HG03378 (cell line): ENCODE data around the gene SULT1A4.
"Not testable (repeated sequence)": the region's sequence is repeated elsewhere in the genome, so short reads cannot be mapped to it uniquely, and the experiment has no call there.

ENCODE experiments used
- ATAC-seq: cut with Tn5 transposase; IDR thresholded peaks from one replicate; pipeline ENCODE4 v1.9.1; 2021; ENCODE audit warnings: mild to moderate bottlenecking, moderate library complexity; ENCODE audit not compliant: unreplicated experiment

Gene SULT1A4

DNA sequence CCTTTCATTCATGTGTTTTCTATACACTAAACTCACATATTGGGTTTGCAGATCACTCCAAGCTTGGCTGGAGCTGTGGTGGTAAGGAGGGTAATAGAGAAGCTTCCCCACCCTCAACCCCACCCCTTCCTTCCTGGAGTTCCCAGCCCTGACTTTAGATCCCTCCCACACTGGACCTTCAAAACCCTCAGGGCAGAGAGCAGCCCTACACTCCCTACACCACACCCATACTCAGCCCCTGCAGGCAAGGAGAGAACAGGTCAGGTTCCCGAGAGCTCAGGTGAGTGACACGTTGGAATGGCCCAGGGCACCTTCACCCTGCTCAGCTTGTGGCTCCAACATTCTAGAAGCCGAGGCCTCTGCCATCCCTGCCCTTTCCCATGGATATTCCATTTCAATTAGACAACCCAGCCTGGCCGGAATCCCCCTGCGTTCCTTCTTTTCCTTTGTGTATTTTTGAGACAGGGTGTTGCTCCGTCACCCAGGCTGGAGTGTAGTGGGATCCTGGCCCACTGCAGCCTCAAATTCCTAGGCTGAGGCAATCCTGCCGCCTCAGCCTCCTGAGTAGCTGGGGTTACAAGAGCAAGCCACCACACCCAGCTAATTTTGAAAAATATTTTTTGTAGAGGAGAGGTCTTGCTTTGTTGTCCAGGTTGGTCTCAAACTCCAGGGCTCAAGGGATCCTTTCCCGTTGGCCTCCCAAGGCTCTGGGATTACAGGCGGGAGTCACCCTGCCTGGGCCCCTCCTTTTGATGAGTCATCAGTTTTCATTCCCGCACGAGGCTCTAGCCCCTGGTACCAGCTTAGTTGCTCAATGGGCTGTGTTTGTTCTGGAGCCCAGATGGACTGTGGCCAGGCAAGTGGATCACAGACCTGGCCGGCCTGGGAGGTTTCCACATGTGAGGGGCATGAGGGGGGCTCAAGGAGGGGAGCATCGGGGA is at the start of gene SULT1A4:
TSS of gene SULT1A4 (plus strand) at position 208 of the 941 bp plus-strand sequence. CDS start 1,473 bp downstream, outside the sequence.
- not testable (repeated sequence) for ATAC-seq

DNA sequence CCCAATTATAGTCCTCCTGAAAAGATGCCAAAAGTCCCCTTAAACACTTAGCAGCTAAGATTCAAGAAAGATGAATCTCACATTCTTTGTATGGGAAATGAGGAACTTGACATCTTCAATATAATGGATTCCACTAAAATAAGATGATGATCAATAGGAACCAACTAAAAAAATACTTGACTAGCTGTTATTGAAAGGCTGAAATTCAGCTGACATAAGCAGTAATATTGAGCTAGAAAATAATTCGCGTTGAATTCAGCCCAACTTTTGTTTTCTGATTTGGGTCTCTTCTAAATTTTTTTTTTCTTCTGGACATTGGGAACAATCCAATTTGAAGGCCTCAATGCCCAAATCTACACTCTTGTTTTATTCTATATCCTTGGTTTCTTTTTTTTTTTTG is 36.1 kb upstream of the SULT1A4 start:
- not testable (repeated sequence) for ATAC-seq

DNA sequence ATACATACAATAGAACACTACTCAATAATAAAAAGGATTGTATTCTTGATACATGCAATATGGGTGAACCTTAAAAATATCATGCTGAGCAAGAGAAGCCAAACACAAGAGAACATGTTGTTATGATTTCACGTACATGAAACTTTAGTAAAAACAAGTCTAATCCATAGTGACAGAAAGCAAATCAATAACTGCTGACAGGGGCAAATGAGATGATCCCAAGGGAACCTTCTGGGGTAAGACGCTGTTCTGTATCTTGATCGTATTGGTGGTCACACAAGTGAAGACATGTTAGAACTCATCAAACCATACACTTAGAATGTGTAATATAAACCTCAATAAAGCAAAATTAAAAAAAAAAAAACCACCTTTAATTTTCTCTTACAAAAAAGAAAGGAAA is 34.3 kb upstream of the SULT1A4 start:
- ATAC-seq = not testable (repeated sequence)

DNA sequence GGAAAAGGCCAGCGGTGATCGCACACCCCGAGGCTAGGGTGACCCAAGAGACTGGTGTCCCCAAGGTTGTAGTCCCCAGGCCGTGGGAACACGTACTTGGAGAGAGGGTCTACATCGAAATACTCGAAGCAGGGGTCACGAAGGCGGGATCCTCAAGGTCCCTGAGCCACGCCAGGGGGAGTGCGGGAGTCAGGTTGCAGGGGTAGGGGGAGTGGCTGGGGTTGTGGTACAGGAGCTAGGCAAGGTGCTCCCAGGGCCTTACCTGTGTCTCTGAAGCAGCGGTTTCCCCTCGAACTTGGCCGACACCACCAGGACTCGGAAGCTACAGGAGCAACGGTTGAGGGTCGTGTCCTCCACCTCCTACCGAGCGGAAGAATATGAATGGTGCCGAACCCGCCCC is 6.0 kb upstream of the SULT1A4 start:
- not testable (repeated sequence) for ATAC-seq

DNA sequence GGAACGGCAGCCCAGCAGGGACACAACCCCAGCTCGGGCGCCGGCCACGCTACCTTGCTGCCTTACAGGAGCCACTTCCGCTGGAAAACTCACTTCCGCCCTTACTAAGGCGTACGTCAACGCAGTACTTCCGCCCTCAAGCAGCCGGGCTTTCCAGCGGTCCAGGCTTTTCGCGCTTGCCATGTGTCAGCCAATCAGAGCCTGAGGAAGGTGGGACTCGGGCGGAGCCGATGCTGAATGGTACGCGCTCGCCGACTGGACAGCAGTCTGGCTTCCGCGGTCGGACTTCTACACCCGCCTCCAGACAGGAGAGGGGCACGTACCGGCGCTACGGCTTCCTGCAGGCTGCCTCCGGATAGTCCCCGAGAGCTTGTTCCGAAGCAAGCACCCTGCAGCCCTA is 5.4 kb upstream of the SULT1A4 start, which contains the start of the genes BOLA2 and SLX1B:
TSS of gene BOLA2 (minus strand) at position 83 of the 400 bp plus-strand sequence. CDS start 98 bp downstream, outside the sequence.
TSS of gene SLX1B (plus strand) at position 265 of the 400 bp plus-strand sequence.
- peak; percentile 89 for ATAC-seq

DNA sequence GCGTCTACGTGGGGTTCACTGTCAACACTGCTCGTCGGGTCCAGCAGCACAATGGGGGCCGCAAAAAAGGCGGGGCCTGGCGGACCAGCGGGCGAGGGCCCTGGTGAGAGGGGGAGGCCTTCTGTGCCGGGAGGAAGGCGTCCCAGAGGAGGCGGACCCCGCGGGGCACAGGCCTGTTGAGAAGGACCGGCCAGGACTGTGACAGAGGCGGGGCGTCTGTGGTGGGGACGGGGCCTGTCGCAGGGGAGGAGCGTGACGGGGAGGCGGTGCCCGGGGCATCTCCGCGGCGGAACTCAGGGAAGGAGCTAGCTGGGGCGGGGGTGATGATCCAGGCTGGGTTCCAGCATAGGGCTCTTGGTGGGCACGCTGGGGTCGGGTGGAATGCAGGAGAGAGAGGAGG is 4.9 kb upstream of the SULT1A4 start:
- ATAC-seq = peak; percentile 40

DNA sequence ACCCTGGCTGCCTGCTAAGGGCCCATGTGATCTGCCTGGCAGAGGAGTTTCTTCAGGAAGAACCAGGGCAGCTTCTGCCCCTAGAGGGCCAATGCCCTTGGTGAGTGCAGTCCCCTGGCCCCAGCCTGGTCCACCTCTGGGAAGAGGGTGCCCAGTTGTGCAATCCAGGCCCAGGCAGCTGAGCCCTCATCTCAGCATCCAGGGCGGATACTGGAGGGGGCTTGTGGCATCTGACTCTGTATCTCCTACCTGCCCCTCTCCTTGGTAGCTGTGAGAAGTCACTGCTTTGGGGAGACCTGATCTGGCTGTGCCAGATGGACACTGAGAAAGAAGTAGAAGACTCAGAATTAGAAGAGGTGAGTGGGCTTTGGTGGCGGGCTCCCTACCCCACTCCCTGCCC is 2.1 kb upstream of the SULT1A4 start:
- not testable (repeated sequence) for ATAC-seq

DNA sequence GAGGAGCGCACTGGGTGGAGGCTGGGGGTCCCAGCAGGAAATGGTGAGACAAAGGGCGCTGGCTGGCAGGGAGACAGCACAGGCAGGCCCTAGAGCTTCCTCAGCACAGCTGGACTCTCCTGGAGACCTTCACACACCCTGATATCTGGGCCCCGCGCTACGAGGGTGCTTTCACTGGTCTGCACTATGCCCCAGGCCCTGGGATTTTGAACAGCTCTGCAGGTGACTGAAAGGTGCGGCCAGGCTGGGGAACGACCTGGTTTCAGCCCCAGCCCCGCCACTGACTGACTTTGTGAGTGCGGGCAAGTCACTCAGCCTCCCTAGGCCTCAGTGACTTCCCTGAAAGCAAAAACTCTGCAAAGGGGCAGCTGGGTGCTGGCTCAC is 926 bp downstream of the SULT1A4 start:
- not testable (repeated sequence) for ATAC-seq

DNA sequence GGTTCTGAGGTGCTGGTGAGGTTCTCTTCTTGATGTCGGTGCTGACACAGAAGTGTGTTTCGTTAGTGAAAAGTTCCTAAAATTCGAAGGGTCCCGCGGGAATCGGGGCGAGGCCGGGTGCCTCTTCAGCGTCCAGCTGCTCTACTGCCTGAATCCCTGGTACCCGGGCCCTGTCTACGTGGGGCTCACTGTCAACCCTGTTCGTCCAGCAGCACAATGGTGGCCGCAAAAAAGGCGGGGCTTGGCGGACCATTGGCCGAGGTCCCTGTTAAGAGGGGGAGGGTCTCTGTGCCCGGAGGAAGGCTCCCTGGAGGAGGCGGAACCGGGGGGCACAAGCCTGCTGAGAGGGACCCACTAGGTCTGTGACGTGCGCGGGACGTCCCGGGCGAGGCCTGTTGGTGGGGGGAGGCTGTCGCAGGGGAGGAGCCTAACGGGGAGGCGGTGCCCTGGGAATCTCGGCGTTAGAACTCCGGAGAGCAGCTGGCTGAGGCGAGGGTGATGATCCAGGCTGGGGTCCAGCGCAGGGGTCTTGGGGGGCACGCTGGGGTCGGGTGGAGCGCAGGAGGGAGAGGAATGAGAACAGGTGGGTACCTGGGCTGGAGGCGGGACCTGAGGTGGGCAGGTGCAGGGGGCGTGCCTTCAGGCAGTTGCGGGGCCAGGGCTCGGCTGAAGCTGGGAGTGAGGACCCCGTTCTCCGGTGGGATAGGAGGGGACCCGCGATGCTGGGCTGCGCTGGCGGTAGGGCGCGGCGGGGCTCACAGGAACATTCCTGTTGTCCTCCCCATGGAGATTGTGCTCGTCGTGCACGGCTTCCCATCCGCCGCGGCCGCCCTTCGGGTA is 6.5 kb downstream of the SULT1A4 start:
- not testable (repeated sequence) for ATAC-seq

DNA sequence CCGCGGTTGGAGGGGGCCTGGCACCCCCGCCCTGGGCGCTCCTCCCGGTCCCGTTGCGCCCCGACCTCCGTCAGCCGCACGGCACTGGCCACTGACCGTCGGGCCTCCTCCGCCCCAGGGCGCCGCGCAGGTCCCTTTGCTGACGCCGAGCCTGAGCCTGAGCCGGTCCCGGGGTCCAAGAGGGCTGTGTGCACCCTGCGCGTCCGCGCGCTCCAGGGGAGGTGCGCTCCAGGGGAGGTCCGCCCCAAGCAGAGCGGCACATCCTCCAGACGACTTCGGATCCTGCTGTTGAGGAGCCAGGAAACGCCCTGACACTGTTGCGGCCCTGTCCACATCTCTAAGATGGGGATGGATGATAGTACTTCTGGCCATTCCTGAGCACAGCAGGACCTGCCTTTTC is 7.2 kb downstream of the SULT1A4 start:
- ATAC-seq = not testable (repeated sequence)

DNA sequence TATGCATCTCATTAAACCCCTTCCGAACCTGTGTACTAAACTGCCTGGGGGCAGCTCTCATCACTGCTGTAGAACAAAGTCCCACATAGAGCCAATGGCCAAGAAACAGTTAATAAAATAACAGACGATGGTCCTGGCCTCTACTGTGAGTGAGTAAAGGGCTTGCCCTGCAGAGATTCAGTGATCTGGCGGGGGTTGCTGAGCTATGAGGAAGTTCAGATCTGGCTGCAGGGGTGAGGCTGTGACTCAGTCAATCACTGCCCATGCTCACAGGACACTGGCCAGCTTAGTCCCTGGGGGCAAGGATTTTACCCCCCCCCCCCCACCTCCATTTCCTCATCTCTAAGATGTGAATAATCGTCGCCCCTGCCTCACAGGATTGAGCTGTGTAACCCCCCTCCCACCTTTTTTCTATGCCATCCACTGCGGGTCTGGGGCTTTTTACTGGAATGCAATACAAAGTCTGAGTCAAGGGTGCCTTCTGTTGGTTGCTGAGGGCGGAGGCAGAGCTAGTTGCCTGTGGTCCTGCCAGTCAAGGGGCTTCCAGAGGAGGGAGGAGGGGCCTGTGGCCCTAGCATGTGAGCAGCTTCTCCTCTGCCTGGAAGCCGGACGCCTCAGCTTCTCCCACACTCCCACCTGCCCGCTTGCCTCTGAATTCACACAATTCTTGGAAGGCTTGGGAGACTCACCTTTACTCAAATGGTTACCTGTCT is 8.1 kb downstream of the SULT1A4 start:
- ATAC-seq = not testable (repeated sequence)

DNA sequence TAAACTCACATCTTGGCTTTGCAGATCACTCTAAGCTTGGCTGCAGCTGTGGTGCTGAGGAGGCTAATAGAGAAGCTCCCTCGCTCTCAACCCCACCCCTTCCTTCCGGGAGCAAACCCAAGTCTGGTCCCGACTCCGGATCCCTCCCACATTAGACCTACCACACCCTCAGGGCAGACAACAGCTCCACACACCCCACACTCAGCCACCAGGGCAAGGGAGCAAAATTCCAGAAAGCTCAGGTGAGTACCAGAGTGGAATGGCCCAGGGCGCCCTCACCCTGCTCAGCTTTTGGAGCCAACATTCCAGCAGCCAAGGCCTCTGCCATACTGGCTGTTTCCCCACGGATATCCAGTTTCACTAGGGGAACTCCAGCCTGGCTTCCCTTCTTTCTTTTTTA is 9.9 kb downstream of the SULT1A4 start:
- not testable (repeated sequence) for ATAC-seq

DNA sequence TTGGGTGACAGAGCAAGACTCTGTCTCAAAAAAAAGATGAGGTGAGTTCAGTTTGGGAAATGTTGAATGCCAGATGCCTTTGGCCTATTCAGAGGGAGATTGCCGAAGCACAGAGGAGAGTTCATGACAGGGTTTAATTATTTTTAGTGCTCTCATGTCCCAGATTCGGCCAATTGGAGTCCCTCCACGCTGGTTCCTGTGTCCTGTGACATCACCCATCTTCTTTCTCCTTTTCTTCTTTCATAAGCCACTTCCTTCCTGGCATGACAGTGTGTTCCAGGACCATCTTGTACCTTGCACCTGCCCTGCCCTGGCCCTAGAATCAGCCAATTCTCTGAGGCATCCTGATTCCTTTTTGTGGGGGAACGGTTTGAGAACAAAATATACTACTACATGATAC is 12.4 kb downstream of the SULT1A4 start:
- ATAC-seq = not testable (repeated sequence)

DNA sequence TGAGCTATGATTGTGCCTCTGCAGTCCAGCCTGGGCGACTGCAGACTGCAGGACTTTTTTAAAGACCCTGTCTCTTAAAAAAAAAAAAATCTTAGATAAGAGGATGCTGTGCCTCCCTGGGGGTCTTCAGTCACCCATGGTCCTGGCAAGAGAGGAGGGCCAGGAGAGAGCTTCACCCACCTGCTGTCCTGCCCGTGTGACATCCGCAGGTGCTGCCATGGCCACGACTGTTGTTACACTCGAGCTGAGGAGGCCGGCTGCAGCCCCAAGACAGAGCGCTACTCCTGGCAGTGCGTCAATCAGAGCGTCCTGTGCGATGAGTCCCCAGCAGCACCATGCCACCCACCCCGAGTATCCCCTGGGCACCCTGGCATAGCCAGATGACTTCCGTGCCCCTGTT is 22.6 kb downstream of the SULT1A4 start:
- ATAC-seq = not testable (repeated sequence)

DNA sequence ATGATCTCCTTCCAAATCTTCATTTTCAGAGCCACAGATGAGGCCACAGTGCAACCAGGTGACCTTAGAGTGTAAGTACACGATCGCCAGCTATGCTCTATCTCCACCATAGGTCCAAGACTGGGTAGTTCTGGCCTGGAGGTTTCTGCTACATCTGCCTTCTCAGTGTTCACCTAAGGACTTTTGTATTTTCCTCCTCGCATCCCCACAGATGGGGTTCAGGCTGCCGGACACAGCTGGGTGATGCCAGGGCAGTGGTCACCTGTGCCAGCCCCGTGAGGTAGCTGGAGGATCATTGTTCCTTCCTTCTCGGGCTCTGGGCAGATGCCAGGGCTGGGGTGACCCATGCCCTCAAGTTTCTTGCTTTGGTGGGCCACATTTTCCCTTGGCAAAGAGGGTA is 46.6 kb downstream of the SULT1A4 start, which contains the start of gene NPIPB12:
TSS of gene NPIPB12 (minus strand) at position 101 of the 400 bp plus-strand sequence.
- not testable (repeated sequence) for ATAC-seq
